HUES6 (cell line): ENCODE results near the gene VIPR1.
A peak's percentile ranks its signal among the peaks of the same experiment; 100 is the strongest.

Source experiments
- H3K27ac ChIP-seq: 2 replicates; pipeline ENCODE4 v1.7.0; 2013; ENCODE audit warnings: low read depth, mild to moderate bottlenecking, low read length, inconsistent platforms
- H3K27me3 ChIP-seq: 2 replicates; pipeline ENCODE4 v1.6.1; 2013; ENCODE audit warnings: low read length; ENCODE audit not compliant: control insufficient read depth, insufficient read depth
- H3K36me3 ChIP-seq: 2 replicates; pipeline ENCODE4 v1.6.1; 2013; ENCODE audit warnings: low read length; ENCODE audit not compliant: control insufficient read depth, insufficient read depth
- H3K4me1 ChIP-seq: 2 replicates; pipeline ENCODE4 v1.6.1; 2013; ENCODE audit warnings: low read length; ENCODE audit not compliant: control insufficient read depth, insufficient read depth
- H3K4me3 ChIP-seq: 2 replicates; pipeline ENCODE4 v1.5.1; 2013; ENCODE audit warnings: low read depth, low read length
- H3K9ac ChIP-seq: one replicate; pipeline ENCODE4 v1.6.1; 2013; ENCODE audit warnings: mild to moderate bottlenecking, low read length
- H3K9me3 ChIP-seq: 2 replicates; pipeline ENCODE4 v1.6.1; 2013; ENCODE audit warnings: low read depth, low read length; ENCODE audit not compliant: control insufficient read depth, insufficient read depth

VIPR1 gene

GRCh38 chr3:42581709-42582473 is 79.4 kb downstream of the VIPR1 start, which contains the start of gene SEC22C:
Gene SEC22C (minus strand): TSS chr3:42581967. CDS start chr3:42569046, 12,921 bp downstream.
- H3K9ac ChIP-seq, result peak within 1 kb of the TSS; percentile 75
- peak within 1 kb of the TSS; percentile 85; the same call in 1 of the 2 replicates for H3K27ac ChIP-seq
- peak within 1 kb of the TSS; percentile 81 for H3K4me3 ChIP-seq
- H3K4me1 ChIP-seq, result peaks cover 18% of the 10 kb centered on the region
- no peaks in the 10 kb centered on the region for H3K27me3 ChIP-seq
- H3K9me3 ChIP-seq, result no peaks in the 10 kb centered on the region
- H3K36me3 ChIP-seq, result peaks cover 8% of the 10 kb centered on the region

DNA sequence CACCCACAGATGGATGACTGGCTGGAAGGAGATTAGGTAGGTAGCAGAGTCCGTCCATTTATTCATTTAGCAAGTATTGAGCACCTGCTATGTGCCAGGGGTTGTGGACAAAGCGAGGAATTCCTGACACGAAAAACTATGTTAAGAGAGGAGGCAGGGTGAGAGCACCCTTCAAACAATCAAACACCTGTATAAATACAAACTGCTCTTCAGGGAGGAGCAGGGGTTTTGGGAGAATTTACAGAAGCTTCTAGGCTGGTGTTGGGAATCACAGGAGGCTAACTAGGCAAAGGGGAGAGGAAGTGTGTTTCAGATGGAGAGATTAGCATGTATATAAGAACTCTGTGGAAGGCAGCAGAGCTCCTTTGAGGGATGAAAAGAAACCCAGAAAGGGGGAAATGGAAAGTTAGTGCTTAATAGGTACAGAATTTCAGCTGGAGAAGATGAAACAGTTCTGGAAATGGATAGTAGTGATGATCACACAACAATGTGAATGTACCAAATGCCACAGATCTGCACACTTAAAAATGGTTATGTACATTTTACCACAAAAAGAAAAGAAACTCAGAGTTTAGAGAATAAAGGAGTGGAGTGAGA is 80.1 kb downstream of the VIPR1 start:
- peak overlapping the region; percentile 75 for H3K9ac ChIP-seq
- H3K27me3 ChIP-seq, result no peaks in the 10 kb centered on the region
- peak overlapping the region; percentile 81 for H3K4me3 ChIP-seq
- H3K36me3 ChIP-seq, result peaks cover 5% of the 10 kb centered on the region
- H3K27ac ChIP-seq, result peak overlapping the region; percentile 29; the same call in 1 of the 2 replicates
- H3K9me3 ChIP-seq, result no peaks in the 10 kb centered on the region
- peaks cover 18% of the 10 kb centered on the region for H3K4me1 ChIP-seq
